Measurements from ENCODE around the gene ANKRD37. TPM values are rescaled to one million over a fixed set of nuclear protein-coding genes. Genes with fewer than 3 reads are reported as not detected.

Gene ANKRD37
- total RNA-seq, 1 experiment from 2014 or later, result 3.7 TPM

DNA sequence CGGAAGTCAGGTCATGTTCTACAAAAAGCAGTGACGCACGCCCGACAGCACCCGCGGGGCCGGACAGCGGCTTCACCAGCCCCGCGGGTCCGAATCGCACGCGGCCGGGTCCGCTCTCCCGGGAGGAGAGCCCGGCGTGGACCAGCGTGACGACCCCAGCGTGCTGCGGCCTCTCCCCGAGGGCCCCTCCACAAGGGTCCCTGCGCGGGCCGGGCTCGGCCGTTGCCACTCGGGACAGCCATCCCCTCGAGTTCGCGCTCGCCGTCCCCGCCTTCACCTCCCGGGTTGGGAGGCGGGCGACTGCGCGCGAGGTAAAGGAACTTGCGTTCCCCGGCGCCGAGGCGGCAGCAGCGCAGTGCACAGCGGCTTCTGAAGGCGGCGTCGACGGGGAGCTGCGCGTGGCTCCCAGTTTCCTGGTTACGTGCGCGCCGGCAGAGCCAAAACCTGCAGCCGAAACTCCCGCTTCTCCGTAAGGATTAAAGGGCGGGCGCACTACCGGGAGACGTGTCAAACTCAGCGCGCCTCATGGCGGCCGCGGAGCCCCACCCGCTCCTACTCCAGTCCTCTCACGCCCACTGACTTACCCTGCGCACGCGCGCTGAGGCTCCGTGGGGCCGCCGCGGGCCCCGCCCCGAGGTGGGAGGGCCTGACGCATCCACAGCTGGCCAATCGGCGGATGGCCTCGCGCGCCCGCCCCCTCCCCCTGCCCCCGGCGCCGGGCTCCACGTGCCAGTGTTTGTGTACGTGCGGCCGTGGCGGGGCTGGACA lies 501 bp upstream of the ANKRD37 start:
- no peak overlapping the region for H2BK15ac ChIP-seq (ENCODE audit: low read depth, low read length)
- no peak overlapping the region for H4K91ac ChIP-seq (ENCODE audit: insufficient read length, low read depth, low read length)
- H3K27me3 ChIP-seq (ENCODE audit: insufficient read depth, low read length), result no peaks in the 10 kb centered on the region
- H4K5ac ChIP-seq (ENCODE audit: insufficient read length, low read depth, low read length), result no peak overlapping the region
- H3K23me2 ChIP-seq (ENCODE audit: insufficient read length, low read depth, low read length, poor library complexity, severe bottlenecking), result peaks cover 9% of the 10 kb centered on the region
- no peak overlapping the region for H3K23ac ChIP-seq (ENCODE audit: insufficient read length, low read depth, low read length)
- no peak for TF ChIP-seq CTCF (conservative IDR thresholded peaks at IDR 0.05)
- H3K14ac ChIP-seq (ENCODE audit: insufficient read depth, low read length), result peak overlapping the region; percentile 74
- peak; percentile 96 for DNase-seq
- H3K79me1 ChIP-seq (ENCODE audit: insufficient read depth, low read depth, low read length, poor library complexity, severe bottlenecking), result no peaks in the 10 kb centered on the region
- H4K20me1 ChIP-seq (ENCODE audit: control insufficient read depth, insufficient read depth, insufficient read length), result no peaks in the 10 kb centered on the region
- no peak overlapping the region for H3T11ph ChIP-seq (ENCODE audit: low read length)
- no CpG with 5 or more reads among the region's 98 CpGs for WGBS (ENCODE audit: extremely low coverage, insufficient read length, low lambda C conversion rate)
- H2AK5ac ChIP-seq (ENCODE audit: insufficient read length, low read length), result no peak overlapping the region
- no peak overlapping the region for H3K27ac ChIP-seq (ENCODE audit: insufficient read length, low read depth, low read length)
- H3K79me2 ChIP-seq (ENCODE audit: insufficient read depth, low read length), result no peaks in the 10 kb centered on the region
- no peaks in the 10 kb centered on the region for H3K9me3 ChIP-seq (ENCODE audit: control insufficient read depth, low read depth, low read length)
- H2BK12ac ChIP-seq (ENCODE audit: insufficient read length, low read depth, low read length), result no peak overlapping the region
- H4K8ac ChIP-seq (replicated peaks; ENCODE audit: insufficient read length, low read depth, low read length), result no peak overlapping the region
- H2AFZ ChIP-seq (ENCODE audit: low read length), result no peak overlapping the region
- Mint-ChIP-seq H3K9me3 (peaks cover 2 to 3% of the 10 kb centered on the region in 2 experiments; a peak in 4 of 5 replicates), H3K36me3 (ENCODE audit: insufficient read depth in 1 of 3, low read depth in 3 of 3) (peaks cover 0 to 31% (median 26%) of the 10 kb centered on the region in 3 experiments; a peak in 5 of 7 replicates), H3K27me3 (ENCODE audit: low read depth) (peaks cover 2% of the 10 kb centered on the region; the same call in 1 of the 2 replicates), H3K27ac (peak overlapping the region in 1 of 3 experiments; percentile 88; a peak in 2 of 7 replicates), H3K4me1 (peaks cover 18 to 24% of the 10 kb centered on the region in 2 experiments), H3K4me3 (peak overlapping the region; percentile 81 to 87)
- H3K4me2 ChIP-seq (ENCODE audit: insufficient read depth, insufficient read length, low read length), result peak overlapping the region; percentile 72
- H2BK20ac ChIP-seq (ENCODE audit: low read depth, low read length, poor library complexity, severe bottlenecking), result no peak overlapping the region
- H3K9ac ChIP-seq (ENCODE audit: extremely low read depth, insufficient read length, low read length), result no peak overlapping the region
- H3K4me1 ChIP-seq (ENCODE audit: insufficient read depth, low read length), result no peaks in the 10 kb centered on the region
- no peak overlapping the region for H2BK5ac ChIP-seq (ENCODE audit: insufficient read length, low read length)
- peak overlapping the region; percentile 63 for H3K18ac ChIP-seq (ENCODE audit: insufficient read length, low read depth, low read length)
- H3K56ac ChIP-seq (ENCODE audit: insufficient read length, low read depth, low read length), result no peak overlapping the region
- H3K4ac ChIP-seq (ENCODE audit: low read depth, low read length), result no peak overlapping the region; the same call in 1 of the 2 replicates
- H2BK120ac ChIP-seq (ENCODE audit: low read depth, low read length, poor library complexity, severe bottlenecking), result no peak overlapping the region

All from H9 (cell line).